ENCODE results near the gene PPP2CA. TPM values are rescaled to one million over a fixed set of nuclear protein-coding genes. Genes with fewer than 3 reads are reported as not detected.

Gene PPP2CA
- total and polyA plus RNA-seq, 10 of the 15 experiments (the other 5 are each of a cell fraction or from before 2014, with no cell fraction given), result 18.6 to 385 (median 134) TPM

GRCh38 chr5:134236318-134236717 is 10.4 kb upstream of the PPP2CA start (continued):
- no peak for TF ChIP-seq CEBPZ (IDR thresholded peaks at IDR 0.05; ENCODE audit: low read depth, low read length)
- TF ChIP-seq CBFB (IDR thresholded peaks at IDR 0.05; ENCODE audit: low read depth), result no peak

- RAD21 ChIA-PET (ENCODE audit: unreplicated experiment), result interaction anchor here (1.5 kb wide), 1 partner anchor 359 kb away, joined by 4 read pairs; no protein-coding TSS in a partner anchor
- no peak for ATAC-seq
- no peak overlapping the region for H3K4me3 ChIP-seq
- intact Hi-C loops (cut with micrococcal nuclease; ENCODE audit: unreplicated experiment), result loop anchor here (10.0 kb wide), 1 partner anchor 506 kb away; the partner anchor contains the start of gene CAMLG
- CTCF ChIA-PET, result interaction anchor here (0.8 to 1.9 kb wide), 4 partner anchors 14 to 61 kb away, joined by 3 to 6 read pairs (median 4); no protein-coding TSS in a partner anchor
- H3K79me2 ChIP-seq (ENCODE audit: control insufficient read depth, insufficient read depth, low read length), result peaks cover 36% of the 10 kb centered on the region
- SMC1A ChIA-PET (ENCODE audit: uncharacterized antibody, unreplicated experiment), result interaction anchor here (0.5 to 1.4 kb wide), 6 partner anchors 10 to 196 kb away, joined by 3 read pairs; no protein-coding TSS in a partner anchor
- no peak overlapping the region for H2AFZ ChIP-seq (ENCODE audit: control insufficient read depth, low read depth, low read length)
- POLR2A ChIA-PET, result interaction anchor here (0.5 to 1.1 kb wide), 5 partner anchors 9 to 1177 kb away, joined by 3 to 4 read pairs (median 3); no protein-coding TSS in a partner anchor
- in situ Hi-C loops (cut with MboI), result no loop called here
- BruUV-seq (replicated peaks), result no TSS peak
- DNase-seq (ENCODE audit: low read depth, low spot score), result no peak
- FAIRE-seq, result no peak
- H3K4me1 ChIP-seq (ENCODE audit: control insufficient read depth, insufficient read depth, low read length), result peaks cover 11% of the 10 kb centered on the region
- H4K20me1 ChIP-seq (ENCODE audit: control insufficient read depth, insufficient read depth), result no peaks in the 10 kb centered on the region
- no peak overlapping the region for H3K27ac ChIP-seq (ENCODE audit: control insufficient read depth, insufficient read depth)
- H3K4me2 ChIP-seq (ENCODE audit: control insufficient read depth, insufficient read depth), result no peak overlapping the region
- H3K36me3 ChIP-seq (ENCODE audit: control insufficient read depth in 2 of 2, insufficient read depth in 2 of 2, low read length in 1 of 2), result no peaks in the 10 kb centered on the region
- no peak overlapping the region for H3K9ac ChIP-seq (ENCODE audit: control insufficient read depth, insufficient read depth, low read length)
- no peaks in the 10 kb centered on the region for H3K9me3 ChIP-seq (replicated peaks; ENCODE audit: control insufficient read depth, insufficient read depth, low read length)
- no peaks in the 10 kb centered on the region for H3K27me3 ChIP-seq (replicated peaks in 1 of 2; ENCODE audit: control insufficient read depth in 2 of 2, insufficient read depth in 2 of 2, low read length in 1 of 2)
- peak; percentile 93 for TF ChIP-seq JUNB (IDR thresholded peaks at IDR 0.05)
- no peak for TF ChIP-seq MAX (IDR thresholded peaks at IDR 0.05; ENCODE audit: low read depth, low read length)
- no peak for TF ChIP-seq FOXM1 (IDR thresholded peaks at IDR 0.05; ENCODE audit: low read depth, low read length)
- no peak for TF ChIP-seq NR2C1 (IDR thresholded peaks at IDR 0.05)
- TF ChIP-seq SMAD1 (IDR thresholded peaks at IDR 0.05; ENCODE audit: low read depth, partially characterized antibody), result no peak
- no peak for TF ChIP-seq SKIL (IDR thresholded peaks at IDR 0.05; ENCODE audit: low read depth, poor library complexity, severe bottlenecking)
- peak; percentile 16; the same call in 1 of the 2 replicates for TF ChIP-seq CREM (IDR thresholded peaks at IDR 0.05; ENCODE audit: low read depth)
- no peak for TF ChIP-seq BCLAF1 (IDR thresholded peaks at IDR 0.05)
- TF ChIP-seq NFIC (IDR thresholded peaks at IDR 0.05; ENCODE audit: low read depth, low read length), result peak; percentile 28; the same call in 1 of the 2 replicates
- TF ChIP-seq GABPA (IDR thresholded peaks at IDR 0.05; ENCODE audit: low read depth), result 0 out of 2 replicates have a peak, but pooled peaks have one; percentile 16
- no peak for TF ChIP-seq JUND (IDR thresholded peaks at IDR 0.05; ENCODE audit: low read depth, low read length)
- peak; percentile 24; the same call in 1 of the 2 replicates for TF ChIP-seq BCL11A (IDR thresholded peaks at IDR 0.05; ENCODE audit: low read depth, low read length)
- TF ChIP-seq SMARCA5 (IDR thresholded peaks at IDR 0.05), result no peak
Observed at GRCh38 chr5:134228624-134229023, 2.8 kb upstream of the PPP2CA start.

Measured in GM12878 (cell line).